Putamen (tissue), 1 donor: Measurements from ENCODE around the gene PHKG1.
"Not testable (repeated sequence)": the region's sequence is repeated elsewhere in the genome, so short reads cannot be mapped to it uniquely, and the experiment has no call there.

Source experiments
- DNase-seq: peaks from one replicate; pipeline ENCODE4 v3.0.0-alpha.2; 2016; ENCODE audit warnings: low spot score

Gene PHKG1

DNA sequence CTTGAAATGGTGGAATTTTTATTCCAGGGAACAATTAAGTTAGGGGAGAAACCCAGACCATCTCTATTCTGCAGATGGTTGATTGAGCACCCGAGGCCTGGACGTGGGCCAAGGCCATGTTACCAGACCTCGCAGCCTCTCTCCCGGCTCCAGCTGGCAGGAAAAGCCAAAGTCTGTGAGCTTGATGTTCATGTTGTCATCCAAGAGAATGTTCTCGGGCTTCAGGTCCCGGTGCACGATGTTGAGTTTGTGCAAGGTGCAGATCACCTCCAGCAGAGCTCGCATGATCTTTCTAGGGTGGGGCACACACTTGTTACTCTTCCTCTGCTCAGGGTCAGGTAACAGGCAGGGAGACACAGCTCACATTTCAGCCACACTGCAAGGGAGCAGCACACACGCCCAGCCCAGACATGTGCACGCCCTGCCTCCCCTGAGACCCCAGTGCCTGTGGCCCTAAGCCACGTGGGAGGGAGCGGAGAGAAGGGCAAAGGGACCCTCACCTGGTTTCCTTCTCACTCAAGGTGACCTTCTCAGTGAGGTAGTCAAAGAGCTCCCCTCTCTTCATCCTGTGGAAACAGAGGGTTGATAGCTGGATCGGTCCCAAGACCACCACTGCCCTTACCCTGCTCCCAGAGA, 9.5 kb downstream of the PHKG1 start:
- DNase-seq = peak; percentile 53

DNA sequence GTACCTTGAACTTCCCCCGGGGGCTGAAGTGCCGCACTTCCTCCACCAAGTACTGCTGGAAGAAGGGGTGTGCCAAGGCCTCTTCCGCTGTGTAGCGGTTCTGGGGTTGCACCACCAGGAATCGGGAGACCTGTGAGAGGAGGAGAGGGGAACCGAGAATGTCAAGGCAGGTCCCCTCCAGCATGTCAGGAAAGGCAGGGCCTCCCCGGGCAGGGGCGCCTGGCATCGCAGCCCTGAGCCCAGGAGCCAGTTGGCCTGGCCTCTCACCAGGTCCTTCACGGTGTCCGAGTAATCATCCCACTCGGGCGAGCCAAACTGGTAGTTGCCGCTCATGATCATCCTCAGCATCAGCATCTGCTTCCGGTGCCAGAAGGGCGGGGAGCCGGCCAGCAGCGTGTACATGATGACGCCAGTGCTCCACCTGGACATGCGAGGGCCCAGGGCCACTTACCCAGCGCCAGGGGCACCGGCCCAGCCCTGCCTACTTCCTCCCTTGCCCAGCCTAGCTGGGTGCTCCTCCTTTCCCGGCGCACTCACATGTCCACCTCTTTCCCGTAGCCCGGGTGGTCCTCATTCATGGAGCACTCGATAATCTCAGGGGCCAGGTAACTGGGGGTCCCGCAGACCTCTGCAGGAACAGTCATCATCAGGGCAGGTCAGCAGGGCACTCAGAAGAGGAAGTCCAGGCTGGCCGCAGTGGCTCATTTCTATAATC, 11.0 kb downstream of the PHKG1 start:
- no peak for DNase-seq

DNA sequence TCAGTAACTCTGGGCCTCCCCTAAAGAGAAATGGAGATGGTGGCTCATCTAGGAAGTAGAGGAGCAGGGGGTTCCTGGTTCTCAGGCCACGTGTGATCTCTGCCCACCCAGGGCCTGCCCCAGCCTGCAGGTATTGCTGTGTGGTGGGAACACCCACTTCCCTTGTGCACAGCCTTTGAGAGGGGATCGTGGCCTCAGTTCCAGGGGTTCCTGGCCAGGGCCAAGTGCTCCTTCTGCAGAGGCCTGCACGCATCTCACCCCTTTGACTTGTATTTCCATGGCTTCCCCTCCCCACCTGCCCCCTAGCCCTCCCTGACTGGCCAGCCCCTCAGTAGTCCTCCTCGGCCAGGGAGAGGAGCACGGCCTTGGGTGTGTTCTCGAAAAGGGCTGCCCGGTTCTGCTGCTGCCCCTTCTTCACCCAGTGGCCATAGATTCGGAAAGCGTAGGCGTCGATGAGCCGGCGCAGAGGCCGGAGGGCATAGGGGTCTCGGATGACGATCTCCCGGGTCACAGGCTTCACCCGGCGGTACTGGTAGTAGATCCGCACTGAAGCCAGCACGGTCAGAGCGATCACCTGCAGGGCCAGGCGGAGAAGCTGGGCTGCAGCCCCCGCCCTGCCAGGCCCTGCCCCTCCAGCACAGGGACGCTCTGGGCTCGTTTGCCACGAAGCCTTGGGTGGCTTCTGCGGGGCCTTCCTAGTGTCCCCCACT, 11.9 kb downstream of the PHKG1 start:
- DNase-seq = not testable (repeated sequence)

DNA sequence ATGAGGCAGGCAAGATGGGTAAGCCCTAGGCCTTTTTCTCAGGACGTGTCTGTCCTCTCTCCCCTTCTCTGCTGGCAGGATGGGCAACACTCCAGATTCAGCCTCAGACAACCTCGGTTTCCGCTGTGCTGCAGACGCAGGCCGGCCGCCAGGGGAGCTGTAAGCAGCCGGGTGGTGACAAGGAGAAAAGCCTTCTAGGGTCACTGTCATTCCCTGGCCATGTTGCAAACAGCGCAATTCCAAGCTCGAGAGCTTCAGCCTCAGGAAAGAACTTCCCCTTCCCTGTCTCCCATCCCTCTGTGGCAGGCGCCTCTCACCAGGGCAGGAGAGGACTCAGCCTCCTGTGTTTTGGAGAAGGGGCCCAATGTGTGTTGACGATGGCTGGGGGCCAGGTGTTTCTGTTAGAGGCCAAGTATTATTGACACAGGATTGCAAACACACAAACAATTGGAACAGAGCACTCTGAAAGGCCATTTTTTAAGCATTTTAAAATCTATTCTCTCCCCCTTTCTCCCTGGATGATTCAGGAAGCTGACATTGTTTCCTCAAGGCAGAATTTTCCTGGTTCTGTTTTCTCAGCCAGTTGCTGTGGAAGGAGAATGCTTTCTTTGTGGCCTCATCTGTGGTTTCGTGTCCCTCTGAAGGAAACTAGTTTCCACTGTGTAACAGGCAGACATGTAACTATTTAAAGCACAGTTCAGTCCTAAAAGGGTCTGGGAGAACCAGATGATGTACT, 13.1 kb downstream of the PHKG1 start:
- DNase-seq = peak; percentile 87

DNA sequence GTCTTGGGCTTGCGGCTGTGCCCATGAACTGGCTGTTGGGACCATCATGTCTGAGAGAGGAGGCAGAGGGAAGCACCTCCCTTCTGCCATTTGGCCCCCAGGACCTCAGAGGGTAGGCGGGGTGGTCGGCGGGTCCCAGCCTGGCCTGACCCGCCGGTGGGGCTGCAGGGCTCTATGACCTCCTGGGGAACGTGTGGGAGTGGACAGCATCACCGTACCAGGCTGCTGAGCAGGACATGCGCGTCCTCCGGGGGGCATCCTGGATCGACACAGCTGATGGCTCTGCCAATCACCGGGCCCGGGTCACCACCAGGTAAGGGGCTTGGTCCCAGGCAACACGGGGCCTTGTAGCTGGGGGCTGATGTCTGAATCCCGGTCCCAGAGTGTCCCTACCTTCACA, 14.6 kb downstream of the PHKG1 start:
- no peak for DNase-seq

- no peak for DNase-seq
These were observed 15.1 kb downstream of the PHKG1 start for GRCh38 chr7:56077681-56078080.

GRCh38 chr7:56074371-56074791, 18.4 kb downstream of the PHKG1 start:
- peak; percentile 67 for DNase-seq

- not testable (repeated sequence) for DNase-seq
These were observed 26.4 kb downstream of the PHKG1 start for GRCh38 chr7:56066376-56066775.

DNA sequence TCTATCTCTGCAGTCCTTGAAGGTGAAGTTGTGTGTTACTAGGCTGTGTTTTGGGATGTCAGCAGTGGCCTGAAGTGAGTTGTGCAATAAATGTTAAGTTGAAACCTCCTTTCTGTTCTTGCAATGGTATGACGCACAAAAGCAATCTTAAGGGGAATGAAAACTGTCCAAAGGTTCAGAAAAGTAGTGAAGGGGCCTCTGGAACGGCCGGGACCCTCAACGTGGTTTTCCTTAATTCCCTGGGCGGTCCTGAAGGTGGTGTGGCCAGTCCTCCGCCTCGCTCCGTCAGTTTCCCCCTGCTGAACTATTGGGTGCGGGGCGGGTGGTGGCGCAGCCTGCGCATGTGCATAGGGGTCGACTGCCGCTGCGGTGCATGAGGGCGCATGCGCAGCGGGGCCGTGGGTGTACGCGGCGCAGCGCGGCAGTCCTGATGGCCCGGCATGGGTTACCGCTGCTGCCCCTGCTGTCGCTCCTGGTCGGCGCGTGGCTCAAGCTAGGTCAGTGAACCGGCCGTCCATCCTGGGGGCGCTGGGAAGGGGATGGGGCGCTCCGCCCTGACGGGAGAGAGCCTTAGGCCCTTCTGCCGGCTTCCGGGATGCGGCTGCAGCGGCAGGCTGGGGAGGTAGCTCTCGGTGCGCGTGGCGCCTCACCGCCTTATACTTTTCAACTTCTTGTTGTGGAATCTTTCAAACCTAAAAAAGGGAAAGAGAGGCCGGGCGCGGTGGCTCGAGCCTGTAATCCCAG, 28.7 kb downstream of the PHKG1 start, which contains the start of gene SUMF2:
TSS of gene SUMF2 (plus strand) at position 405 of the 744 bp plus-strand sequence. CDS start at position 431, 26 bp downstream.
- DNase-seq = peak; percentile 92

DNA sequence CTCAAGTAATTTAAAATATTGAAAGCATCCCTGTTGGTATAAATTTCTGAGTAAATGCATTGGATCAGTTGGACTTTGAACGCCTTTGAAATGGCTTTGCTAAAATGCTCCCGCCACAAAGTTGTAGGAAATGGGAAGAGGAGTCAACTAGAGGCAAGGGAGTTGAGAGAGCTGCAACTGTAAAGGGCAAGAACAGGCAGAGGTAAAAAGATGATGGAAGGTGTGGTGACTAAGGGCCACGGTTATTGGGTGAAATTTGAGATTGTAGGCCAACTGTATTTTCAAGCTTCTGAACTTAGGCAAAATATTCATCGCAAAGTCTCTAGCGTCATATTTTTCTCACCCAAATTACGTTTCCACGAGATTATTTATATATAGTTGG, 29.3 kb downstream of the PHKG1 start:
- DNase-seq = no peak

GRCh38 chr7:56062382-56062781, 30.4 kb downstream of the PHKG1 start:
- no peak for DNase-seq

DNA sequence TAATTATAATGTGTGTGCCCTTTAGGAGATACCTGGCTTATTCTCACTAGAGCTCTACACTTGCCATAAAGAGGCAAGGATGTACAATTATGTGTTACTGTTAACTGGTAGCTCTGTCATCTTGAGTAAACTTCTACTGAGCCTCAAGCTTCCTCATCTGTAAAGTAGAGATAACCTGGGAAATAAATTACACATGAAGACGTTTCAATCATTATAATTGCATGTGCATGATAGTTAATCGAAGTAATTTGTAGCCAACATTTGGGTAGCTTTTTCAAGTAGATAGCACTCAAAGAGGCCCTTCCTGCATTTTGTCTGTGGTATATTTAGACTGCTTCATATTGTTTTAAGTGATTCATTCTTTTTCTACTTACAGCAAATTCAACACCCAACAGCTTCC, 38.8 kb downstream of the PHKG1 start:
- DNase-seq = no peak

- no peak for DNase-seq
These were observed 39.4 kb downstream of the PHKG1 start for GRCh38 chr7:56053379-56053778.

DNA sequence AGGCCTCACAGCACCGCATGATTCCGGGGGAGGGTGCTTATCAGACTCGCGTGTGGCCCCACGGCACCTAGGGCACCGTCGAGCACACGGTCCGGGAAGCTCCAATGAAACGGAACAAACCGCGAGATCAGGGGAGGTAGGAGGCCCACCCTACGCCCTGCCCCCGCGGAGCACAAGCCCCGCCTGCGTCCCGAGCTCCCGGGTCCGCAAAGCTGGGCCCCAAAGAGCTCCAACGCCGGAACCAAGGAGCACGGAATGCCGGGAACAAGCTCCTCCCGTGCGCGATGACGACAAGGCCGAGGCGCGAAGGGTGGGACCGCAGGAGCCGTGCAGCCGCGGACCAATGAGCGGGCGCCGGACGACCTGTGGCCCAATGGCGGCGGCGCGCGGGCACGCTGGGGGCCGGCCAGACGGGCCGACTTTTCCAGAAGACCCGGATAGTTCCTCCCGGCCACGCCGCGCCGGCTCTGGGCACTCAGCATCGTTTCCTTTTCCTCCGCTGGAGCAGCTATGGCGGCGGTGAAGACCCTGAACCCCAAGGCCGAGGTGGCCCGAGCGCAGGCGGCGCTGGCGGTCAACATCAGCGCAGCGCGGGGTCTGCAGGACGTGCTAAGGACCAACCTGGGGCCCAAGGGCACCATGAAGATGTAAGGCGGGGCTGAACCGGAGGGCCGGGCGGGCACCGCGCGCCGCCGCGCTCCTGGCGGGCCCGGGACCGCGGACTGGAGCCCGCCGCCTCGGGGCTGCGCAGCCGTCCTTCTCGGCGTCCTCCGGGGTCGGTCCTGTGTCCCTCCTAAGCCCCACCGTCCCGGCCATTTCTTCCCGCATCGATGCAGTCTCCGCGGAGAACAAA, 41.2 kb downstream of the PHKG1 start, which contains the start of the genes CCT6A and PSPH:
TSS of gene CCT6A (plus strand) at position 427 of the 853 bp plus-strand sequence. CDS start at position 511, 84 bp downstream.
TSS of gene PSPH (minus strand) at position 106 of the 853 bp plus-strand sequence. CDS start 30,232 bp downstream, outside the sequence.
- DNase-seq = peak; percentile 98

DNA sequence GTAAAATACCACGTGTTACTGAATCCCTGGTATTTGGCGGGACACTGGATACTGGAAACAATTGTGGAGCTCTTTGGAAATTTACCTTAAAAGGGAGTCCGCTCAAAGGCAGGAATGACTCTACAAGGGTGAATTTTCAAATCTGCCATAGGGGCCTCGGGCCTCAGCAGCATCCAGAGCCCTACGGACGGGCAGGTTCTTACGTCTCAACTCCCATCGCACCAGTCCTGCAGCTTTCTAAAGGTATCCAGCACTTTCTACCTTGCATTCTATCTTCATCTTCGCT, 41.8 kb downstream of the PHKG1 start:
- no peak for DNase-seq

DNA sequence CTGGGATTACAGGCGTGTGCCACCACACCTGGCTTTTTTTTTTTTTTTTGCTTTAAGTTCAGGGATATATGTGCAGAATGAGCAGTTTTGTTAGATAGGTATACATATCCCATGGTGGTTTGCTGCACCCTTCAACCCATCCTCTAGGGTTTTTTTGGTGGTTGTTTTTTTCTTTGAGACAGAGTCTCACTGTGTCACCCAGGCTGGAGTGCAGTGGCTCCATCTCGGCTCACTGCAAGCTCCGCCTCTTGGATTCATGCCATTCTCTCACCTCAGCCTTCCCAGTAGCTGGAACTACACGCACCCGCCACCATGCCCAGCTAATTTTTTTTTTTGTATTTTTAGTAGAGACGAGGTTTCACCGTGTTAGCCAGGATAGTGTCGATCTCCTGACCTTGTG, 44.0 kb downstream of the PHKG1 start:
- not testable (repeated sequence) for DNase-seq

DNA sequence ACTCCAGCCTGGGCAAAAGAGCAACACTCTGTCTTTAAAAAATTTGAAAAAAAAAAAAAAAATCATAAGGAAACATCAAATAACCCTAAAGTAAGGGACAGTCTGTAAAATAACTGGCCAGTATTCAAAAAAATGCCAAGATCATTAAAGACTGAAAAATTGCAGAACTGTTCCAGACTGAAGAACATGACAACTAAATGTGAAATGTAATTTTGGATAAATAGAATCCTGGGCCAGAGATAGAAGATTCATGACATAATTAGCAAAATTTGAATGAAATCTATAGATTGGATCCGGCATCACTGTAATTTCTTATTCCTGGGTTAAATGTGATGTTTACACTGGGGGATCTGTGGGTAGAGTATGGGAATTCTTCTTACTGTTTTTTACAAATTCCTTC, 44.5 kb downstream of the PHKG1 start:
- DNase-seq = no peak

- DNase-seq = not testable (repeated sequence)
These were observed 45.2 kb downstream of the PHKG1 start for GRCh38 chr7:56047446-56048116.

- no peak for DNase-seq
These were observed 45.9 kb downstream of the PHKG1 start for GRCh38 chr7:56046721-56047445.
